ENCODE measurements around the gene LBX2. TPM values are rescaled to one million over a fixed set of nuclear protein-coding genes. Genes with fewer than 3 reads are reported as not detected.

LBX2 gene
- total and polyA plus RNA-seq, 9 of the 15 experiments (the other 6 are each of a cell fraction or from before 2014, with no cell fraction given), result 0.39 to 6.2 (median 1.8) TPM; not detected in 1

GRCh38 chr2:74472086-74472944 lies 27.1 kb downstream of the LBX2 start, which contains the start of gene MRPL53 (continued):
- peak in 1 of 2 experiments; percentile 64; a peak in 1 of 4 replicates for TF ChIP-seq ZNF639 (CRISPR knock-in tag; conservative IDR thresholded peaks at IDR 0.05 in 1 of 2, IDR thresholded peaks at IDR 0.05 in 1 of 2)
- no peak for TF ChIP-seq GATAD2A (IDR thresholded peaks at IDR 0.05)
- TF ChIP-seq GMEB1 (CRISPR knock-in tag; IDR thresholded peaks at IDR 0.05), result peak; percentile 58; the same call in 1 of the 2 replicates
- TF ChIP-seq ZNF23 (CRISPR knock-in tag; IDR thresholded peaks at IDR 0.05), result 0 out of 2 replicates have a peak, but pooled peaks have one; percentile 6
- no peak for TF ChIP-seq CREBBP (IDR thresholded peaks at IDR 0.05; ENCODE audit: low read depth, low read length)
- no peak for TF ChIP-seq NCOA6 (IDR thresholded peaks at IDR 0.05)
- TF ChIP-seq EP300 (IDR thresholded peaks at IDR 0.05; ENCODE audit: low read length), result peak; percentile 33; the same call in 1 of the 2 replicates
- TF ChIP-seq MXI1 (IDR thresholded peaks at IDR 0.05; ENCODE audit: low read depth, low read length), result 0 out of 2 replicates have a peak, but pooled peaks have one; percentile 30
- no peak for TF ChIP-seq VEZF1 (CRISPR knock-in tag; IDR thresholded peaks at IDR 0.05)
- TF ChIP-seq ZNF274 (IDR thresholded peaks at IDR 0.05; ENCODE audit: borderline replicate concordance, low read depth, low read length), result no peak
- no peak for TF ChIP-seq KHSRP (IDR thresholded peaks at IDR 0.05)
- TF ChIP-seq SRSF9 (IDR thresholded peaks at IDR 0.05; ENCODE audit: borderline replicate concordance, low read depth, low read length), result no peak
- TF ChIP-seq U2AF1 (optimal IDR thresholded peaks at IDR 0.05; ENCODE audit: low read depth, low read length), result no peak
- TF ChIP-seq ZEB2 (IDR thresholded peaks at IDR 0.05), result no peak
- TF ChIP-seq THAP7 (CRISPR knock-in tag; IDR thresholded peaks at IDR 0.05), result peak; percentile 93
- no peak for TF ChIP-seq GATA2 (CRISPR knock-in tag; IDR thresholded peaks at IDR 0.05)
- TF ChIP-seq ZFP1 (CRISPR knock-in tag; IDR thresholded peaks at IDR 0.05), result 0 out of 2 replicates have a peak, but pooled peaks have one; percentile 45
- no peak for TF ChIP-seq DMBX1 (CRISPR knock-in tag; IDR thresholded peaks at IDR 0.05; ENCODE audit: borderline replicate concordance)
- TF ChIP-seq CREM (IDR thresholded peaks at IDR 0.05; ENCODE audit: low read depth), result peak; percentile 94
- TF ChIP-seq CBX3 (IDR thresholded peaks at IDR 0.05; ENCODE audit: borderline replicate concordance in 1 of 2, low read length in 2 of 2), result peak in 1 of 2 experiments; percentile 84; a peak in 1 of 3 replicates

Measured in K562 (cell line).